Bronchial epithelial cell (primary cell): ENCODE results near the gene CACNG8. TPM values are rescaled to one million over a fixed set of nuclear protein-coding genes. Genes with fewer than 3 reads are reported as not detected.

Source experiments
- DNase-seq: peaks from one replicate; pipeline ENCODE4 v3.0.0-alpha.2; 2010; ENCODE audit warnings: low read depth
- FAIRE-seq: peaks from 2 replicates; lab custom pipeline; 2011; peaks lifted over from hg19 to GRCh38; lab: Jason Lieb, UNC
- H3K27me3 ChIP-seq: 2 replicates; pipeline ENCODE4 v1.5.1; 2011; ENCODE audit warnings: low read length; ENCODE audit not compliant: control insufficient read depth, insufficient read depth
- H3K36me3 ChIP-seq: 2 replicates; pipeline ENCODE4 v1.5.1; 2011; ENCODE audit warnings: low read length; ENCODE audit not compliant: control insufficient read depth, insufficient read depth
- H3K4me3 ChIP-seq: 2 replicates; pipeline ENCODE4 v1.5.1; 2011; ENCODE audit warnings: mild to moderate bottlenecking, low read depth, low read length, control low read depth
- CTCF ChIP-seq: IDR thresholded peaks from 2 replicates; pipeline ENCODE4 v1.5.1; 2011; ENCODE audit warnings: mild to moderate bottlenecking, moderate library complexity, low read length, control low read depth, inconsistent platforms; ENCODE audit not compliant: insufficient read depth, severe bottlenecking
- total RNA-seq: library from RNA; depleted of rRNA; stranded (reverse); fragments of >200 nt; gene quantifications from 2 replicates; pipeline ENCODE4 v1.2.1, GENCODE V29; 2014

CACNG8 gene
- total RNA-seq, 1 donor from 2014 or later: not detected

GRCh38 chr19:53958823-53959757 is 3.6 kb upstream of the CACNG8 start:
- peaks cover 12% of the 10 kb centered on the region for H3K27me3 ChIP-seq
- TF ChIP-seq CTCF: no peak
- no peak for FAIRE-seq
- no peak overlapping the region for H3K4me3 ChIP-seq
- H3K36me3 ChIP-seq: no peaks in the 10 kb centered on the region
- no peak for DNase-seq

GRCh38 chr19:53960187-53960586 is 2.5 kb upstream of the CACNG8 start:
- H3K4me3 ChIP-seq: no peak overlapping the region
- no peak for TF ChIP-seq CTCF
- H3K27me3 ChIP-seq: peaks cover 12% of the 10 kb centered on the region
- H3K36me3 ChIP-seq: no peaks in the 10 kb centered on the region
- FAIRE-seq: no peak
- no peak for DNase-seq

- no peak for TF ChIP-seq CTCF
- Histone ChIP-seq H3K4me3 (no peak overlapping the region), H3K27me3 (peaks cover 12% of the 10 kb centered on the region), H3K36me3 (no peaks in the 10 kb centered on the region)
- no peak for DNase-seq
- no peak for FAIRE-seq
Measured at GRCh38 chr19:53960886-53961285, 1.9 kb upstream of the CACNG8 start.

GRCh38 chr19:53961523-53962356 is 997 bp upstream of the CACNG8 start:
- Histone ChIP-seq H3K27me3 (peaks cover 12% of the 10 kb centered on the region), H3K4me3 (no peak overlapping the region)
- TF ChIP-seq CTCF: no peak

GRCh38 chr19:53965091-53965490 is 2.4 kb downstream of the CACNG8 start:
- FAIRE-seq (no peak), DNase-seq (no peak)
- Histone ChIP-seq H3K36me3 (no peaks in the 10 kb centered on the region), H3K4me3 (no peak overlapping the region), H3K27me3 (peaks cover 3% of the 10 kb centered on the region)
- TF ChIP-seq CTCF: no peak

More at GRCh38 chr19:53961523-53962356, 997 bp upstream of the CACNG8 start:
- no peaks in the 10 kb centered on the region for H3K36me3 ChIP-seq
- FAIRE-seq (no peak), DNase-seq (no peak)
